HCEC 1CT (cell line): ENCODE measurements around the gene GRB10.
"Not testable (repeated sequence)": the region's sequence is repeated elsewhere in the genome, so short reads cannot be mapped to it uniquely, and the experiment has no call there.

ENCODE experiments used
- DNase-seq: peaks from one replicate; pipeline ENCODE4 v3.0.0-alpha.2; 2017

GRB10 gene

GRCh38 chr7:50775836-50776235 lies 6.9 kb downstream of the GRB10 start:
- DNase-seq: no peak

- no peak for DNase-seq
Observed at GRCh38 chr7:50775231-50775630, 7.5 kb downstream of the GRB10 start.

GRCh38 chr7:50774319-50774718 lies 8.4 kb downstream of the GRB10 start:
- DNase-seq: no peak

GRCh38 chr7:50773071-50773470 lies 9.6 kb downstream of the GRB10 start:
- not testable (repeated sequence) for DNase-seq

GRCh38 chr7:50771120-50772002 lies 11.3 kb downstream of the GRB10 start:
- no peak for DNase-seq

GRCh38 chr7:50768485-50769474 lies 13.9 kb downstream of the GRB10 start:
- no peak for DNase-seq

GRCh38 chr7:50766849-50767207 lies 15.9 kb downstream of the GRB10 start:
- DNase-seq: no peak

GRCh38 chr7:50766106-50766848 lies 16.4 kb downstream of the GRB10 start:
- no peak for DNase-seq

- no peak for DNase-seq
Observed at GRCh38 chr7:50762337-50762736, 20.4 kb downstream of the GRB10 start.

- DNase-seq: no peak
Observed at GRCh38 chr7:50761713-50762112, 21.0 kb downstream of the GRB10 start.

GRCh38 chr7:50757703-50758390 lies 24.8 kb downstream of the GRB10 start:
- no peak for DNase-seq

GRCh38 chr7:50756180-50756579 lies 26.5 kb downstream of the GRB10 start:
- DNase-seq: no peak

GRCh38 chr7:50754684-50755083 lies 28.0 kb downstream of the GRB10 start:
- no peak for DNase-seq

GRCh38 chr7:50754241-50754640 lies 28.5 kb downstream of the GRB10 start:
- DNase-seq: no peak

GRCh38 chr7:50752422-50752821 lies 30.3 kb downstream of the GRB10 start:
- DNase-seq: no peak

- no peak for DNase-seq
Observed at GRCh38 chr7:50751146-50751545, 31.6 kb downstream of the GRB10 start.

- no peak for DNase-seq
Observed at GRCh38 chr7:50749896-50750295, 32.8 kb downstream of the GRB10 start.

- DNase-seq: no peak
Observed at GRCh38 chr7:50748472-50748871, 34.2 kb downstream of the GRB10 start.

GRCh38 chr7:50745835-50746234 lies 36.9 kb downstream of the GRB10 start:
- no peak for DNase-seq

- no peak for DNase-seq
Observed at GRCh38 chr7:50745336-50745735, 37.4 kb downstream of the GRB10 start.

- no peak for DNase-seq
Observed at GRCh38 chr7:50743893-50744292, 38.8 kb downstream of the GRB10 start.

GRCh38 chr7:50743016-50743415 lies 39.7 kb downstream of the GRB10 start:
- no peak for DNase-seq
